Prostate gland (tissue), 2 donors: ENCODE results near the gene DDI2.

Source experiments
- POLR2AphosphoS5 ChIP-seq: sonication (generic); formaldehyde crosslinking; IDR thresholded peaks from one replicate; pipeline ENCODE4 v1.6.1; 2017; ENCODE audit warnings: antibody characterized with exemption
- TF ChIP-seq, protein P1 (sequence below), 4 experiments: fragments of 200-600 bp in 2 of 4; fragments of 450-650 bp in 2 of 4; sonication (generic) in 2 of 4; IDR thresholded peaks; 1 replicate in 3 of 4; 2 replicates in 1 of 4; pipeline ENCODE4 v1.5.1; 2016 to 2019; ENCODE audit warnings: antibody characterized with exemption in 4 of 4, mild to moderate bottlenecking in 2 of 4, moderate library complexity in 2 of 4

GRCh38 chr1:15649937-15650336, 32.7 kb downstream of the DDI2 start:
- TF ChIP-seq, protein P1, sequence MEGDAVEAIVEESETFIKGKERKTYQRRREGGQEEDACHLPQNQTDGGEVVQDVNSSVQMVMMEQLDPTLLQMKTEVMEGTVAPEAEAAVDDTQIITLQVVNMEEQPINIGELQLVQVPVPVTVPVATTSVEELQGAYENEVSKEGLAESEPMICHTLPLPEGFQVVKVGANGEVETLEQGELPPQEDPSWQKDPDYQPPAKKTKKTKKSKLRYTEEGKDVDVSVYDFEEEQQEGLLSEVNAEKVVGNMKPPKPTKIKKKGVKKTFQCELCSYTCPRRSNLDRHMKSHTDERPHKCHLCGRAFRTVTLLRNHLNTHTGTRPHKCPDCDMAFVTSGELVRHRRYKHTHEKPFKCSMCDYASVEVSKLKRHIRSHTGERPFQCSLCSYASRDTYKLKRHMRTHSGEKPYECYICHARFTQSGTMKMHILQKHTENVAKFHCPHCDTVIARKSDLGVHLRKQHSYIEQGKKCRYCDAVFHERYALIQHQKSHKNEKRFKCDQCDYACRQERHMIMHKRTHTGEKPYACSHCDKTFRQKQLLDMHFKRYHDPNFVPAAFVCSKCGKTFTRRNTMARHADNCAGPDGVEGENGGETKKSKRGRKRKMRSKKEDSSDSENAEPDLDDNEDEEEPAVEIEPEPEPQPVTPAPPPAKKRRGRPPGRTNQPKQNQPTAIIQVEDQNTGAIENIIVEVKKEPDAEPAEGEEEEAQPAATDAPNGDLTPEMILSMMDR (IDR thresholded peaks at IDR 0.05): no peak
- TF ChIP-seq POLR2AphosphoS5: no peak
